Measurements from ENCODE around the gene MAMLD1.

MAMLD1 gene

GRCh38 chrX:150456466-150456865 lies 93.3 kb downstream of the MAMLD1 start:
- H3K79me2 ChIP-seq (ENCODE audit: control insufficient read depth, insufficient read depth, low read length, unreplicated experiment) = no peaks in the 10 kb centered on the region
- H3K36me3 ChIP-seq (ENCODE audit: insufficient read depth, low read length) = no peaks in the 10 kb centered on the region
- H2AFZ ChIP-seq (ENCODE audit: low read length, unreplicated experiment) = no peak overlapping the region
- H3K4me3 ChIP-seq (ENCODE audit: low read depth, low read length) = no peak overlapping the region
- no peaks in the 10 kb centered on the region for H3K27me3 ChIP-seq (ENCODE audit: insufficient read depth, low read length)
- H3K27ac ChIP-seq (ENCODE audit: low read depth, low read length) = no peak overlapping the region
- no peaks in the 10 kb centered on the region for H3K4me1 ChIP-seq (ENCODE audit: control insufficient read depth, insufficient read depth, low read length, unreplicated experiment)

GRCh38 chrX:150456941-150457340 lies 93.8 kb downstream of the MAMLD1 start:
- Histone ChIP-seq H3K27ac (ENCODE audit: low read depth, low read length) (no peak overlapping the region), H3K27me3 (ENCODE audit: insufficient read depth, low read length) (no peaks in the 10 kb centered on the region), H3K4me3 (ENCODE audit: low read depth, low read length) (no peak overlapping the region), H3K4me1 (ENCODE audit: control insufficient read depth, insufficient read depth, low read length, unreplicated experiment) (no peaks in the 10 kb centered on the region), H3K36me3 (ENCODE audit: insufficient read depth, low read length) (no peaks in the 10 kb centered on the region), H3K79me2 (ENCODE audit: control insufficient read depth, insufficient read depth, low read length, unreplicated experiment) (no peaks in the 10 kb centered on the region), H2AFZ (ENCODE audit: low read length, unreplicated experiment) (no peak overlapping the region)

- H2AFZ ChIP-seq (ENCODE audit: low read length, unreplicated experiment) = no peak overlapping the region
- no peak overlapping the region for H3K4me3 ChIP-seq (ENCODE audit: low read depth, low read length)
- no peak overlapping the region for H3K27ac ChIP-seq (ENCODE audit: low read depth, low read length)
- H3K79me2 ChIP-seq (ENCODE audit: control insufficient read depth, insufficient read depth, low read length, unreplicated experiment) = no peaks in the 10 kb centered on the region
- no peaks in the 10 kb centered on the region for H3K4me1 ChIP-seq (ENCODE audit: control insufficient read depth, insufficient read depth, low read length, unreplicated experiment)
- no peaks in the 10 kb centered on the region for H3K36me3 ChIP-seq (ENCODE audit: insufficient read depth, low read length)
- no peaks in the 10 kb centered on the region for H3K27me3 ChIP-seq (ENCODE audit: insufficient read depth, low read length)
These were observed 96.1 kb downstream of the MAMLD1 start for GRCh38 chrX:150459196-150459595.

GRCh38 chrX:150460063-150460462 lies 96.9 kb downstream of the MAMLD1 start:
- H3K79me2 ChIP-seq (ENCODE audit: control insufficient read depth, insufficient read depth, low read length, unreplicated experiment) = no peaks in the 10 kb centered on the region
- no peaks in the 10 kb centered on the region for H3K36me3 ChIP-seq (ENCODE audit: insufficient read depth, low read length)
- no peak overlapping the region for H3K4me3 ChIP-seq (ENCODE audit: low read depth, low read length)
- H3K4me1 ChIP-seq (ENCODE audit: control insufficient read depth, insufficient read depth, low read length, unreplicated experiment) = no peaks in the 10 kb centered on the region
- H3K27me3 ChIP-seq (ENCODE audit: insufficient read depth, low read length) = no peaks in the 10 kb centered on the region
- H2AFZ ChIP-seq (ENCODE audit: low read length, unreplicated experiment) = no peak overlapping the region
- no peak overlapping the region for H3K27ac ChIP-seq (ENCODE audit: low read depth, low read length)

GRCh38 chrX:150460781-150461180 lies 97.7 kb downstream of the MAMLD1 start:
- no peaks in the 10 kb centered on the region for H3K27me3 ChIP-seq (ENCODE audit: insufficient read depth, low read length)
- no peaks in the 10 kb centered on the region for H3K79me2 ChIP-seq (ENCODE audit: control insufficient read depth, insufficient read depth, low read length, unreplicated experiment)
- H3K36me3 ChIP-seq (ENCODE audit: insufficient read depth, low read length) = no peaks in the 10 kb centered on the region
- no peak overlapping the region for H3K27ac ChIP-seq (ENCODE audit: low read depth, low read length)
- no peak overlapping the region for H2AFZ ChIP-seq (ENCODE audit: low read length, unreplicated experiment)
- no peak overlapping the region for H3K4me3 ChIP-seq (ENCODE audit: low read depth, low read length)
- no peaks in the 10 kb centered on the region for H3K4me1 ChIP-seq (ENCODE audit: control insufficient read depth, insufficient read depth, low read length, unreplicated experiment)

- Histone ChIP-seq H3K79me2 (ENCODE audit: control insufficient read depth, insufficient read depth, low read length, unreplicated experiment) (no peaks in the 10 kb centered on the region), H2AFZ (ENCODE audit: low read length, unreplicated experiment) (no peak overlapping the region), H3K27ac (ENCODE audit: low read depth, low read length) (no peak overlapping the region), H3K36me3 (ENCODE audit: insufficient read depth, low read length) (no peaks in the 10 kb centered on the region), H3K4me3 (ENCODE audit: low read depth, low read length) (no peak overlapping the region), H3K27me3 (ENCODE audit: insufficient read depth, low read length) (no peaks in the 10 kb centered on the region), H3K4me1 (ENCODE audit: control insufficient read depth, insufficient read depth, low read length, unreplicated experiment) (no peaks in the 10 kb centered on the region)
These were observed 100.4 kb downstream of the MAMLD1 start for GRCh38 chrX:150463566-150463965.

GRCh38 chrX:150464001-150464400 lies 100.9 kb downstream of the MAMLD1 start:
- Histone ChIP-seq H3K4me1 (ENCODE audit: control insufficient read depth, insufficient read depth, low read length, unreplicated experiment) (no peaks in the 10 kb centered on the region), H3K79me2 (ENCODE audit: control insufficient read depth, insufficient read depth, low read length, unreplicated experiment) (no peaks in the 10 kb centered on the region), H2AFZ (ENCODE audit: low read length, unreplicated experiment) (no peak overlapping the region), H3K36me3 (ENCODE audit: insufficient read depth, low read length) (no peaks in the 10 kb centered on the region), H3K27ac (ENCODE audit: low read depth, low read length) (no peak overlapping the region), H3K27me3 (ENCODE audit: insufficient read depth, low read length) (no peaks in the 10 kb centered on the region), H3K4me3 (ENCODE audit: low read depth, low read length) (no peak overlapping the region)

- H3K36me3 ChIP-seq (ENCODE audit: insufficient read depth, low read length) = no peaks in the 10 kb centered on the region
- H3K27ac ChIP-seq (ENCODE audit: low read depth, low read length) = no peak overlapping the region
- H3K27me3 ChIP-seq (ENCODE audit: insufficient read depth, low read length) = no peaks in the 10 kb centered on the region
- no peaks in the 10 kb centered on the region for H3K79me2 ChIP-seq (ENCODE audit: control insufficient read depth, insufficient read depth, low read length, unreplicated experiment)
- H3K4me1 ChIP-seq (ENCODE audit: control insufficient read depth, insufficient read depth, low read length, unreplicated experiment) = no peaks in the 10 kb centered on the region
- no peak overlapping the region for H3K4me3 ChIP-seq (ENCODE audit: low read depth, low read length)
- H2AFZ ChIP-seq (ENCODE audit: low read length, unreplicated experiment) = no peak overlapping the region
These were observed 102.2 kb downstream of the MAMLD1 start for GRCh38 chrX:150465326-150465725.

- H3K27me3 ChIP-seq (ENCODE audit: insufficient read depth, low read length) = no peaks in the 10 kb centered on the region
- H3K79me2 ChIP-seq (ENCODE audit: control insufficient read depth, insufficient read depth, low read length, unreplicated experiment) = no peaks in the 10 kb centered on the region
- H2AFZ ChIP-seq (ENCODE audit: low read length, unreplicated experiment) = no peak overlapping the region
- H3K36me3 ChIP-seq (ENCODE audit: insufficient read depth, low read length) = no peaks in the 10 kb centered on the region
- no peak overlapping the region for H3K27ac ChIP-seq (ENCODE audit: low read depth, low read length)
- no peak overlapping the region for H3K4me3 ChIP-seq (ENCODE audit: low read depth, low read length)
- no peaks in the 10 kb centered on the region for H3K4me1 ChIP-seq (ENCODE audit: control insufficient read depth, insufficient read depth, low read length, unreplicated experiment)
These were observed 103.0 kb downstream of the MAMLD1 start for GRCh38 chrX:150465881-150466775.

GRCh38 chrX:150472306-150472705 lies 109.2 kb downstream of the MAMLD1 start:
- no peaks in the 10 kb centered on the region for H3K79me2 ChIP-seq (ENCODE audit: control insufficient read depth, insufficient read depth, low read length, unreplicated experiment)
- H3K27me3 ChIP-seq (ENCODE audit: insufficient read depth, low read length) = no peaks in the 10 kb centered on the region
- no peak overlapping the region for H2AFZ ChIP-seq (ENCODE audit: low read length, unreplicated experiment)
- H3K27ac ChIP-seq (ENCODE audit: low read depth, low read length) = no peak overlapping the region
- no peaks in the 10 kb centered on the region for H3K36me3 ChIP-seq (ENCODE audit: insufficient read depth, low read length)
- no peak overlapping the region for H3K4me3 ChIP-seq (ENCODE audit: low read depth, low read length)
- H3K4me1 ChIP-seq (ENCODE audit: control insufficient read depth, insufficient read depth, low read length, unreplicated experiment) = no peaks in the 10 kb centered on the region

GRCh38 chrX:150473371-150473770 lies 110.3 kb downstream of the MAMLD1 start:
- Histone ChIP-seq H3K27me3 (ENCODE audit: insufficient read depth, low read length) (no peaks in the 10 kb centered on the region), H3K79me2 (ENCODE audit: control insufficient read depth, insufficient read depth, low read length, unreplicated experiment) (no peaks in the 10 kb centered on the region), H3K4me1 (ENCODE audit: control insufficient read depth, insufficient read depth, low read length, unreplicated experiment) (no peaks in the 10 kb centered on the region), H3K27ac (ENCODE audit: low read depth, low read length) (no peak overlapping the region), H2AFZ (ENCODE audit: low read length, unreplicated experiment) (no peak overlapping the region), H3K36me3 (ENCODE audit: insufficient read depth, low read length) (no peaks in the 10 kb centered on the region), H3K4me3 (ENCODE audit: low read depth, low read length) (no peak overlapping the region)

Measured in ACC112 (cell line).